Measurements from ENCODE around the gene PDE3B. TPM values are rescaled to one million over a fixed set of nuclear protein-coding genes. Genes with fewer than 3 reads are reported as not detected.
"Not testable (repeated sequence)": the region's sequence is repeated elsewhere in the genome, so short reads cannot be mapped to it uniquely, and the experiment has no call there.

PDE3B gene
- total RNA-seq, 1 donor from 2014 or later, result 1.3 TPM

DNA sequence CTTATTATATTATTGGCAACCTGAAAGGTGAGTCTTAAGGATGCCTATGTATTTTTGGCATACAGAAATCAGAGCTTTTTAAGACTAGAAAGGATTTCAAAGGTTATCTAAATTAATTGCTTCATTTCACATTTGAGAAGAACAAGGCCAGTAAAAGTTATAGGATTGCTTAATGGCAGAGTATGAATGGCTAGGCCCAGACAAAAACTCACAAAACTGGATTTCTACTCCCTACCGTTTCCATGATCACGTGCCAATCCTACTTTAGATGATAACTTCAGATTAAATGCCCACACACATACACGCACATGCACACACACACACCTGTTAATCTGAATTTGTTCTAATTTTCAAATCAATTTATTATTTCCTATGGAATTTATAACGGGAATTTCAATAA lies 1.8 kb upstream of the PDE3B start:
- DNase-seq (ENCODE audit: low read depth), result no peak

DNA sequence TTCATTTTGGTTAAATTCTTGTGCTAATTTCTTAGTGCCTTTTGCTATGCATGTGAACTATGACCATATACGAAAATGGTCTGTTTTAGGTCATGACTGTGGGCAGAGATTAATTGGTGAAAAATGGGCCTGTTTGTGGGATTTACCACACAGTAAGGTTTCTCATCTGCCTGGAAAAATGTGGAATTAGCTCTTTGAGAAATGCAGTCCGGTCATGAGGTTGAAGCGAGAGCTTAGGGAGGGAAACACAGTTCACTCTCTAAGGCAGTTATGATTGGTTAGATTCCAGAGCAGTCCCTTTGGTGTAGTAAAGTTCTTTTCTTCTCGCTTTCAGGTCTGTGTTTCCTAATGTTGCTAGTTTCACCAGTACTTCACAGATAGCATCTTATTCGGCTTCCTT lies 1.2 kb upstream of the PDE3B start:
- no peak for DNase-seq (ENCODE audit: low read depth)

DNA sequence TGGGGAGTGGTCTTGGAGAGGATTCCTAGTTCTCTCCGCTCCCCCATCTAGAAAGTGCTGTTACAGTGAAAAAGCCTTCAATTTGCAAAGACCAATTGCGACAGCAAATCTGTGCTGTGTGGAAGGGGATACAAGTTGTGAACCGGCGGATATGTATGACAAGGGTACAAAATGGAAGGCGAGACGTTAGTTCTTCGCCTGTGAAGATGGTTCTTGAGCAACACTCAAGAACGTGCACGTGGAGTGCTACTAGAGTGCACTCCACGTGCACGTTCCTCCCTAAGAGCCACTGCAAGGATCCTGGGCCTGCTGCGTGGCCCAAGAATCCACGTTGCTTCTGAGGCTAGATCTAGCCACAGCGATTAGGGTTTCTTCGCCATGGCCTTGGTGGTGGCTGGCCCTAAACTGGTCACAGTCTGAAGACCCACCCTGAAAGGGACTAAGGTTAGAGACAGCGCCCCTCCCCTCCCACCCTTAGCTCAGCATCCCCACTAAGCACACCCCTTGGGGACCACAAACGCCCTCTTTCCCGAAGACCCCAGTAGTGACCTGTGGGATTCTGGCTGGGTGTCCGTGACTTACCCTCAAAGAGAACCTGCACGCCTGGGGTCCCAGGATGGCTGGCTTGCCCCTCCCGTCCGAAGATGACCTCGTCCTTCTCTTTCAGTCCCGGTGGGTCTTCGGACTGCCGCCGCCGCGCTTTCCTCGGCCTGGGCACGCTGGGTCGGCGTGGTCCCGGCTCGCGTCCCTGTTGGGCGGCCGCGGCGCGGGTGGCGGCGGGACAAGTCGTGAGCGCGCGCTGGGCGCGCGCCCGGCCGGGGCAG lies 519 bp upstream of the PDE3B start:
- DNase-seq (ENCODE audit: low read depth), result no peak

DNA sequence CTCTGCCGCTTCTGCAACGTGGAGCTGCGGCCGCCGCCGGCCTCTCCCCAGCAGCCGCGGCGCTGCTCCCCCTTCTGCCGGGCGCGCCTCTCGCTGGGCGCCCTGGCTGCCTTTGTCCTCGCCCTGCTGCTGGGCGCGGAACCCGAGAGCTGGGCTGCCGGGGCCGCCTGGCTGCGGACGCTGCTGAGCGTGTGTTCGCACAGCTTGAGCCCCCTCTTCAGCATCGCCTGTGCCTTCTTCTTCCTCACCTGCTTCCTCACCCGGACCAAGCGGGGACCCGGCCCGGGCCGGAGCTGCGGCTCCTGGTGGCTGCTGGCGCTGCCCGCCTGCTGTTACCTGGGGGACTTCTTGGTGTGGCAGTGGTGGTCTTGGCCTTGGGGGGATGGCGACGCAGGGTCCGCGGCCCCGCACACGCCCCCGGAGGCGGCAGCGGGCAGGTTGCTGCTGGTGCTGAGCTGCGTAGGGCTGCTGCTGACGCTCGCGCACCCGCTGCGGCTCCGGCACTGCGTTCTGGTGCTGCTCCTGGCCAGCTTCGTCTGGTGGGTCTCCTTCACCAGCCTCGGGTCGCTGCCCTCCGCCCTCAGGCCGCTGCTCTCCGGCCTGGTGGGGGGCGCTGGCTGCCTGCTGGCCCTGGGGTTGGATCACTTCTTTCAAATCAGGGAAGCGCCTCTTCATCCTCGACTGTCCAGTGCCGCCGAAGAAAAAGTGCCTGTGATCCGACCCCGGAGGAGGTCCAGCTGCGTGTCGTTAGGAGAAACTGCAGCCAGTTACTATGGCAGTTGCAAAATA lies 816 bp downstream of the PDE3B start:
- no peak for DNase-seq (ENCODE audit: low read depth)

DNA sequence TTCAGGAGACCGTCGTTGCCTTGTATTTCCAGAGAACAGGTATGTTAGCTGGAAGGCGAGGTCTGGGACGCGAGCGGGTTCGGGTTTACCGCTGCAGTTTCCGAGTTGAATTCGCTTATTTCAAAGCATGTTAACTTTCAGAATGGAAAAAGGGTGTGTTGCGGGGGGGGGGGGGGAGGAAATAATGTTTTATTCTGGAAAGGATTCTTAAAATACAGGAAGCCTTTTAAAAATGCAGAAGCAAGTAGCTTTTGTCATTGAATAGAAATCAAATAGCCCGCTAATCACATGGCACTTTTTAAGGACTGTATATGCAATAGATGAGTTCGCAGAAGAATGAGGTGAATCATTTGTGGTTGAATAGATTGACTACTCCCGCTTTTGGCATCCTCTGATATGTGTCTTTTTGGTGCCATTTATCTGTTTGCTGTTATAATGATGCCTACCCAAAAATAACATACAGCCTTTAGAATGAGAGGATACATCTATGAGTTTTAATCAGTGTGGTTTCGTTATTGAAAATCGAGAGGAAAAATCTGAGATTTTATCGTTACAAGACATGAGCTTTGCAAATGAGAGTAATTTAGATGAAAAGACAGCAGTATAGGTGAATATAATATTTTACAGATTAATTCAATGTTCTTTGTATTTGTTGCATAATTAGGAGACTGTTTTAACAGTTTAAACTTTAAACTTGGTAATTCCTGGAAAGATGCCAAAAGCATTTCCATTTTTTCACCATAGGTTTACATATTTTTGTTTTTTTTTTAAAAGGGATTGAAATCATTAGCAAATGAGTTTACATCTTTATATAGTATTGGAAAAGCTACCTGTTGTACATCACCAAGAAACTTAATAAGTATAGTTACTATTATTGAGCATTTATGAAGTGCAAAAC lies 1.7 kb downstream of the PDE3B start:
- DNase-seq (ENCODE audit: low read depth), result peak; percentile 34

DNA sequence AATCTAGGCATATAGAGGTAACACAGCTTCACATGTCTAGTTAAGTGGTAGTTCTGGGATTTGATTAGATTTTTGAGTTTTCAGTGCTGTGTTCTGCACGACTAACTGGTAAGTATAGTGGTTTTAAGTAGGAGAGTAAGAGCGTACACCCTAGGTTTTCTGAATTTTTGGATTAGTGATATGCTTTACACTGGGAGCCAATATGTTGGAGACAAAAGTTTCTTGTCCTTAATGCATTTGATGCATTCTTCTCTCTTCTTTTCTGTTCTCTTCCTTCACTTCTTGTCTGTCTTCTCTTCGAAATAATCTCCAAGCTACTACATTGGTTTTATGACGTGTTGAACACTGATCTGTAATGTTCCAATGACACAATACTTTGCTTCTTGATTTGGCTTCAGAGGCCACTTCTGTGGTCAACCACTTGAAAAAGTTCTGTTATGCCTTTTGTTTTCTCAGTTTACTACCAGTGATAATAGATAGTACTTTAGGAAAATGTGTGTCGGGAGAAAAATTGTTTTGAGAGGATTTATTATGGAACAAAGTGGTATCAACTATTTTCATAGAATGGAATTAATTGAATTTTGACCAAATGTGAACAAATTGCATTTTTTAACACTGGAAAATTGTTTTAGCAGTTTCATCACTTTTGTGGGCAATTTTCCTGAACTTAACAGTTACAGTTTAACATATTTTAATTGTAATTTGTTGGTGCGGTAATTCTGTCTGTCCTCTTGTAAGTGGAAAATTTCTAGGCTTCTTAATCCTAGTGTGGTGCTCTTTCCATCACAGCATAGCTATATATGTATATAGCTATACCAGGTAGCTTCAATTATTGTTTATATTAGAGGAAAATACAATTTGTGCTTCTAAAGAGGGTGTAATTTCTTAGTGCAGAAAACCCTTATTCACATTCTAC lies 2.6 kb downstream of the PDE3B start:
- no peak for DNase-seq (ENCODE audit: low read depth)

DNA sequence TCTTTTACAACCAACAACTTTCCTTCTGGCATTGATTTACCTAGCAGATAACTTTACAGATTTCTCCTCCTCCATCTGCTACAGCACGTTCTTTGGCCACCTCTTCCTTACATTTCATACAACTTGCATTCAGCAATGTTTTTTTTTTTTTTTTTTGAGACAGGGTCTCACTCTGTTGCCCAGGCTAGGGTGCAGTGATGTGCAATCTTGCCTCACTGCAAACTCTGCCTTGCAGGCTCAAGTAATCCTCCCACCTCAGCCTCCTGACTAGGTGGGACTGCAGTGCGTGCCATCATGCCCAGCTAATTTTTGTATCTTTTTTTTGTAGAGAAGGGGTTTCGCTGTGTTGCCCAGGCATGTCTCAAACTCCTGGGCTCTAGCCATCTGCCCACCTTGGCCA lies 6.5 kb downstream of the PDE3B start:
- DNase-seq (ENCODE audit: low read depth), result no peak

DNA sequence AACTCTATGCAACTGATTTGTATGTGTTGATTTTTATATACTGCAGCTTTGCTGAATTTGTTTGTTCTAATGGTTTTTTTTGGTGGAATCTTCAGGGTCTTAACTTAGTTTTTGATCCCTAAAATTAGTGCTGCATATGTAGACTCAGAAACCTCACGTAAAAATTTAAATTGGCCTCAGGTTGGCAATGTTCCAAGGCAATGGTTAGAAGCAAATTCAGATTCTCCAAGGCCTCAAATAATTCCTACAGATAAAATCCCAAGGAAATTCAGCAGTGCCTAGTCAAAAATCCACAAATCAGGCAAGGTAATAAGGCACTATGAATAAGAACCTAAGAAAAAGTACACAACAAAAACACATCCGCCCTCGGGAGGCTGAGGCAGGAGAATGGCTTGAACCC lies 9.5 kb downstream of the PDE3B start:
- DNase-seq (ENCODE audit: low read depth), result no peak

DNA sequence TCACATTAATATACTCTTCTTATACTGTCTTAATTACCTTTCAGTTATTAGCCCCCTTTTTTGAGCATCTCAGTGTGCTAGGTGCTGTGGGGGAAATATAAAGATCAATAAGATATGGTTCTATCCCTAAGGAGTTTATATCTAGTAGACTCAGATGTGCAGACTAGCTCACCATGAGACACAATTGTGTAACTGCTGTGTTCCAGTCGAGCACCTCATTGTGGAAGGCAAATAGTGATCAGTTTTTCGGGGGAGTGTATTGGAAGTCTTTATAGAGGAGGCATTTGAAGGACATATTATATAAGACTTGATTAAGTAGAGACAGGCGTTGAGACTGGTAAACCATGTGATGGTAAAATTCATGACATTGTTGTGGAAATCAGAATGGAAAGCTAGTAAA lies 11.8 kb downstream of the PDE3B start:
- DNase-seq (ENCODE audit: low read depth), result no peak

DNA sequence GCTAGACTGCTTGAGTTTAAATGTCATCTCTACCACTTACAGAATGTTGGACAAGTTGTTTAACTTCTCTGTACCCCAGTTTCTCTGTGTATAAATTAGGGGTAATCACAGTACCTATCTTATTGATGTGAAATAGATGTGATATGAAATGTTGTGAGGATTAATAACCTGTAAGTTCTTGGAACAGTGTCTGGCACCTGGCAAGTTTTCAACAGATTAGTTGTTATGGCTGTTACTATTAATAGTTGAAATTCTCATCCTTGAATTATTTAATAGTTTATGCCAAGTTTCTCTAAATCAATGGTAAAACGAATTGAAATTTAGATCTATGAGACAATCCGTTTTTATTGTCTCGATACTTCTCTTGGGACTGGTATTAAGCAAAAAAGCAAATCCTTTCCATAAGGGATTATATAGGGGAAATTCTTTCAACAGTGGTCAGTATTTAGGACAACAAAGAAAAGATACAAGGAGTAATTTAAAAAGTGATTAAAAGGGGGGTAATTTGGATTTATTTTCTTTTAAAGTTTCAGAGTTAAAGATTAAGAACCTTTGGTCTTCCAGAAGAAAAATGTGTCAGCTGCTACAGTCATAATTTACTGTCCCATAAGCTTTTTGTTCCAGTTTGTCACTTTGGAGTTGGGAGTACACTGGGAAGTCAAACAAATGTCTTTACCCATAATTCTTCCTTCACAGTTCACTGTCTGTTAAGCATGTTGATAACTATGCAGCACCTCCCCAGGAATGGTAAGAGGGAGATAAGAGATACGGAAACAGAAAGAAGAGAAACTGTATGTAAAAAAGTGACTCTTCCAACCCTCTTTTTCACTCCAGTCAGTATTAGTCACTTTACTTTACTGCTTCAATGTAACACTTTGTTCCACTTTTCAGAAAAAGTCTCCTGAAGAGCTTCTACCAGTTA lies 13.2 kb downstream of the PDE3B start:
- no peak for DNase-seq (ENCODE audit: low read depth)

DNA sequence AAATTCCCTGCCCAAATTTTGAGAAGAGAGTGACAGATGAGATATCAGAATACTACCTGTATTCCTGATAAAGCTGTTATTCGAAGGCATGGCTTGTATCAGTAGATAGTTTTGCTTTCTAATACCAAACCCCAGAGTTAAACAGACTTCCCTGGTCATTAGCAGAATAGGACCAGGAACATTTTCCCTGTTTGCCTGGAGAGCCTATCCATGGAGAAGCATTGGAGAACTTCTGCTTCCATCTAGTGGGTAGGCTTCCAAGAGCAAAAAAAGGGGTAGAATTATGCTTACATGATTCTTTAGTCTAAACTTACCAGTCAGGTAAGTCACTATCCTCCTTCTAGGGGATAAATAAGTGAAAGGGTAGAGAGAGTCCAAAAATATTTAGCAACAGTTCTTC lies 14.2 kb downstream of the PDE3B start:
- DNase-seq (ENCODE audit: low read depth), result no peak

DNA sequence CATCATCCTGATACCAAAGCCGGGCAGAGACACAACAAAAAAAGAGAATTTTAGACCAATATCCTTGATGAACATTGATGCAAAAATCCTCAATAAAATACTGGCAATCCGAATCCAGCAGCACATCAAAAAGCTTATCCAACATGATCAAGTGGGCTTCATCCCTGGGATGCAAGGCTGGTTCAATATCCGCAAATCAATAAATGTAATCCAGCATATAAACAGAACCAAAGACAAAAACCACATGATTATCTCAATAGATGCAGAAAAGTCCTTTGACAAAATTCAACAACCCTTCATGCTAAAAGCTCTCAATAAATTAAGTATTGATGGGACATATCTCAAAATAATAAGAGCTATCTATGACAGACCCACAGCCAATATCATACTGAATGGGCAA lies 21.3 kb downstream of the PDE3B start:
- not testable (repeated sequence) for DNase-seq (ENCODE audit: low read depth)

DNA sequence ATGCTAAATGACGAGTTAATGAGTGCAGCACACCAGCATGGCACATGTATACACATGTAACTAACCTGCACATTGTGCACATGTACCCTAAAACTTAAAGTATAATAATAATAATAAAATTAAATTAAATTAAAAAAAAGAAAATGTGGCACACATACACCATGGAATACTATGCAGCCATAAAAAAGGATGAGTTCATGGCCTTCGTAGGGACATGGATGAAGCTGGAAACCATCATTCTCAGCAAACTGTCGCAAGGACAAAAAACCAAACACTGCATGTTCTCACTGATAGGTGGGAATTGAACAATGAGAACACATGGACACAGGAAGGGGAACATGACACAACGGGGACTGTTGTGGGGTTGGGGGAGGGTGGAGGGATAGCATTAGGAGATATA lies 23.7 kb downstream of the PDE3B start:
- DNase-seq (ENCODE audit: low read depth), result not testable (repeated sequence)

DNA sequence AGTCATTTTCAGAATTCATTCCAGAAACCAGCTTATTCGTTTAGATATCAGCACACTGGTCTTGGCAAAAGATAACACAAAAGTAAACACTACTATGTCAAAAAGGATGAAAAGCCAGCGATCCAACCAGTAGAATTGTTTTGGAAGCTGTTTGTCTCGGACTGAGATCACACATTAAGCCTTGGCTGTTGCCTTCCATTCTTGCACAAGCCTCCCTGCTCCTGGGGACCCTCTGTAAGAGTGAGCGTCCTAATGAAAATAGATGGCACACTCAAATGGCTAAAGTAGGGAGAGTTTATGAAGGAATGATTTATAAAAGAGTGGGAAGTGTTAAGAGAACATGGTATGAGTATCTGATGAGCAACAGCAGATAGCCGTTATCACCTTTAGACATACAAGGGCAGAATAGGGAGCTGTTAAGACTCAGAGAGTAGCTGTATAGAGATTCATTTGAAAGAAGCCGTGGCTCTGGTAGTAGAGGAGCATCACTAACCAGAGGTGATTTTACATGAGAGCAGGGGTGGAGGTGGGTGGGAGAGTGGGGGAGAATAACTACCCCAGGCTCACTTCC lies 25.2 kb downstream of the PDE3B start:
- DNase-seq (ENCODE audit: low read depth), result no peak

DNA sequence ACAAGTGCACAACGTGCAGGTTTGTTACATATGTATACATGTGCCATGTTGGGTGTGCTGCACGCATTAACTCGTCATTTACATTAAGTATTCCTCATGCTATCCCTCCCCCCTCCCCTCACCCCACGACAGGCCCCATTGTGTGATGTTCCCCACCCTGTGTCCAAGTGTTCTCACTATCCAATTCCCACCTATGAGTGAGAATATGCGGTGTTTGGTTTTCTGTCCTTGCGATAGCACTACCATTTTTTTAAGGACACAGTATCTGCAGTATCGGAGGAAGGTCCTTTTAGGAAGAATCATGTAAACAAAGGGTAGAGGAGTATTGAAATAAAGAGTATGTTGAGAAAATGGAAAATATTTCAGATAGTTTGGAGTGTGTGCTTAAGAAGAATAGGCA lies 25.9 kb downstream of the PDE3B start:
- DNase-seq (ENCODE audit: low read depth), result no peak

DNA sequence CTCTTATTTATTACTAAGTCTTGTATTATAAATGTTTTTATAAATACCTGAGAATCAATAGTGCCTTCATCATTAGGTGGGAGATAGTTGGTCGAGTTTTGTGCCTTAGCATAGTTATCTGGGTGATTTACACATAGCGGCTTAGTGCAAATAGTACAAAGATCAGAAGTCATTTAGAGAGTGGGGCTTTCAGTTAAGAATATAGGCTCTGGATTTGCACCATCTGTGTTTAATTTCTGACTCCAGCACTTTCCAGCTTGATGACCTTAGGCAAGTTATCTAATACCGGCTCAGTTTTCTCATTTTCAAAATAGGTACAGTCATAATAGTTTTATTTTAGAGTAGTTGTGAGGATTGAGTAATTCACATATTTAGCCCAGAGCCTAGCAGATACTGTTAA lies 26.4 kb downstream of the PDE3B start:
- no peak for DNase-seq (ENCODE audit: low read depth)

DNA sequence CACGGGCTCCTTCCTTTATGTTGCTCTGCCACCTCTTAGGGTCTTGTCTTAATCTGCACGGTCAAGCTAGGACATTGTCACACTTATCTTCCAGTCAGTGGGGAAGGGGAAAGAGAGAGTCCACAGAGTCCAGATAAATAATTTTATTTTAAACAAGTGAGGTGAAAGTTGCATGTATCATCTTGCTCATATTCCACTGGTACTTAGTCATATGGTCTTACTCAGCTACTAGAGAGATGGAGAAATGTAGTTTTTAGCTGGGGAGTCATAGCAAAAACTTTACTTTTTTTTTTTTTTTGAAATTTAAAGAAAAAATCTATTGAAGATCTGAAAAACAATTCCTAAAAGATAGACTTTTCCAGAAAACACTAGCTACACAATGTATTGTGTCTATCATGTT lies 29.0 kb downstream of the PDE3B start:
- DNase-seq (ENCODE audit: low read depth), result no peak

DNA sequence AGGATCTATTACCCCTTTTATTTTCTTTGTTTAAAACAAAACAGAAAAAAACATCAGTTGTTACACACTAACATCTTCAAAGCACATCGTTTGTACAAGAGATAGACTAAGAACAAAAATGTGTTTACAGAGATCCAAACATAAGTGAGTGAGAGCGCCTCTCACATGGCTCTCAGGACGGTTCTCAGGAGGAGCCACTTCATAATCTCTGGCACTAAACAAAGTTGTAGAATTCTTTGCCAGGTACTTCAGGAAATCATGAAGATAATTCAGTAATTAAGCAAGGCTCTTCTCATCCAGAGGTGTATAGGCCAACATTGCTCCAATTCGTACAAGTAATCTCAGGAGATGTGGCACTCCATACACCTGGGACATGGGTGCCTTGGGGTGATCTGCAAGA lies 29.8 kb downstream of the PDE3B start:
- no peak for DNase-seq (ENCODE audit: low read depth)

DNA sequence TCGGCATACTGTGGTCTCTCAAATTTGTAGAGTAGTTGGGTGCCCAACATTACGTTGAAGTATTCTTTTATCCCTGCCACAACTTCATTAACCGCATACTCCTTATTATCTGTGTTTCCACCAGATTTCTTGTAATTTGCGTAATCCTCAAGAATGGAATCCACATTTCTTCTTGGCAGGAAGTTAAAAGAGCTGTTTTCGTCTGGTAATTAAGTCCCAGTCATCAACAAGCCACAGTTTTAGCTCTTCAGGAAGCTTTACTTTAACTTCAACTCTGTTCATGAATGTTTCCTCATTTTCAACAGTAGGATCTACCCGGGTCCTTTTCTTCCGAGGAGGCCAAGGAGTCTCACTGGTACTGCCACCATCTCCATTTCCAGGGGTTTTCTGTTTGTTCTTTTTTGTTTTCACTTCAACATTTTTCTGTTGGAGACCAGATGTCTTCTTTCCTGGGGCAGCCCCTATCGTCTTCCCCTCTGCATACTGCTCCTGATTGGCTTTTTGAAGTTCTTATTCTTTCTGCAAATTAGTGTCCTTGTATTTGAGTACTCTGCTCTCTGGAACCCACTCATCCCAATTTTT lies 30.3 kb downstream of the PDE3B start:
- DNase-seq (ENCODE audit: low read depth), result no peak

Data from renal cortical epithelial cell (primary cell).